ENCODE data around the gene ASPHD2.
A peak's percentile ranks its signal among the peaks of the same experiment; 100 is the strongest.

ASPHD2 gene

GRCh38 chr22:26463688-26464087 is 34.6 kb downstream of the ASPHD2 start:
- no peak for DNase-seq (ENCODE audit: extremely low spot score, insufficient read length, low read depth)
- FAIRE-seq = no peak

GRCh38 chr22:26464312-26464711 is 35.3 kb downstream of the ASPHD2 start:
- DNase-seq (ENCODE audit: extremely low spot score, insufficient read length, low read depth) (no peak), FAIRE-seq (no peak)

- DNase-seq (ENCODE audit: extremely low spot score, insufficient read length, low read depth) = no peak
- no peak for FAIRE-seq
These were observed 37.1 kb downstream of the ASPHD2 start for GRCh38 chr22:26466196-26466595.

GRCh38 chr22:26470807-26471206 is 41.7 kb downstream of the ASPHD2 start:
- FAIRE-seq (no peak), DNase-seq (ENCODE audit: extremely low spot score, insufficient read length, low read depth) (no peak)

- DNase-seq (ENCODE audit: extremely low spot score, insufficient read length, low read depth) = no peak
- no peak for FAIRE-seq
These were observed 42.5 kb downstream of the ASPHD2 start for GRCh38 chr22:26471522-26471921.

GRCh38 chr22:26474682-26475081 is 45.6 kb downstream of the ASPHD2 start:
- FAIRE-seq = no peak
- no peak for DNase-seq (ENCODE audit: extremely low spot score, insufficient read length, low read depth)

- no peak for FAIRE-seq
These were observed 47.8 kb downstream of the ASPHD2 start for GRCh38 chr22:26476705-26477340.

GRCh38 chr22:26477341-26477731 is 48.3 kb downstream of the ASPHD2 start:
- no peak for DNase-seq (ENCODE audit: extremely low spot score, insufficient read length, low read depth)
- no peak for FAIRE-seq

More at GRCh38 chr22:26476705-26477340, 47.8 kb downstream of the ASPHD2 start:
- DNase-seq (ENCODE audit: extremely low spot score, insufficient read length, low read depth) = no peak

- no peak for FAIRE-seq
These were observed 50.2 kb downstream of the ASPHD2 start for GRCh38 chr22:26479043-26479791.

GRCh38 chr22:26479792-26480610 is 50.9 kb downstream of the ASPHD2 start:
- no peak for DNase-seq (ENCODE audit: extremely low spot score, insufficient read length, low read depth)
- FAIRE-seq = peak; percentile 31

More at GRCh38 chr22:26479043-26479791, 50.2 kb downstream of the ASPHD2 start:
- DNase-seq (ENCODE audit: extremely low spot score, insufficient read length, low read depth) = no peak

- FAIRE-seq (no peak), DNase-seq (ENCODE audit: extremely low spot score, insufficient read length, low read depth) (no peak)
These were observed 51.5 kb downstream of the ASPHD2 start for GRCh38 chr22:26480611-26480932.

- FAIRE-seq (no peak), DNase-seq (ENCODE audit: extremely low spot score, insufficient read length, low read depth) (no peak)
These were observed 52.1 kb downstream of the ASPHD2 start for GRCh38 chr22:26481112-26481693.

GRCh38 chr22:26481694-26482093 is 52.6 kb downstream of the ASPHD2 start:
- FAIRE-seq = peak; percentile 48
- no peak for DNase-seq (ENCODE audit: extremely low spot score, insufficient read length, low read depth)

GRCh38 chr22:26482161-26482560 is 53.1 kb downstream of the ASPHD2 start:
- FAIRE-seq = no peak

GRCh38 chr22:26483043-26483438 is 54.0 kb downstream of the ASPHD2 start:
- no peak for DNase-seq (ENCODE audit: extremely low spot score, insufficient read length, low read depth)

More at GRCh38 chr22:26482161-26482560, 53.1 kb downstream of the ASPHD2 start:
- no peak for DNase-seq (ENCODE audit: extremely low spot score, insufficient read length, low read depth)

GRCh38 chr22:26483439-26484359 is 54.6 kb downstream of the ASPHD2 start, which contains the start of the genes HPS4 and SRRD:
Gene HPS4, minus strand, starts transcription at chr22:26483783. Its CDS starts 2,021 bp downstream, at chr22:26481762.
Gene SRRD, plus strand, starts transcription at chr22:26483877. Its CDS starts 14 bp downstream, at chr22:26483891.
- FAIRE-seq (peak; percentile 87), DNase-seq (ENCODE audit: extremely low spot score, insufficient read length, low read depth) (peak; percentile 81)

More at GRCh38 chr22:26483043-26483438, 54.0 kb downstream of the ASPHD2 start:
- no peak for FAIRE-seq

GRCh38 chr22:26484360-26484706 is 55.3 kb downstream of the ASPHD2 start:
- FAIRE-seq (no peak), DNase-seq (ENCODE audit: extremely low spot score, insufficient read length, low read depth) (no peak)

- DNase-seq (ENCODE audit: extremely low spot score, insufficient read length, low read depth) = no peak
- no peak for FAIRE-seq
These were observed 56.0 kb downstream of the ASPHD2 start for GRCh38 chr22:26485013-26485412.

- no peak for FAIRE-seq
- no peak for DNase-seq (ENCODE audit: extremely low spot score, insufficient read length, low read depth)
These were observed 56.8 kb downstream of the ASPHD2 start for GRCh38 chr22:26485806-26486390.

Data from GM18507 (cell line).